ENCODE results near the gene WDFY1. TPM values are rescaled to one million over a fixed set of nuclear protein-coding genes. Genes with fewer than 3 reads are reported as not detected.

The WDFY1 gene
- total RNA-seq, 2 experiments from 2014 or later, result 41.1 to 41.5 TPM

DNA sequence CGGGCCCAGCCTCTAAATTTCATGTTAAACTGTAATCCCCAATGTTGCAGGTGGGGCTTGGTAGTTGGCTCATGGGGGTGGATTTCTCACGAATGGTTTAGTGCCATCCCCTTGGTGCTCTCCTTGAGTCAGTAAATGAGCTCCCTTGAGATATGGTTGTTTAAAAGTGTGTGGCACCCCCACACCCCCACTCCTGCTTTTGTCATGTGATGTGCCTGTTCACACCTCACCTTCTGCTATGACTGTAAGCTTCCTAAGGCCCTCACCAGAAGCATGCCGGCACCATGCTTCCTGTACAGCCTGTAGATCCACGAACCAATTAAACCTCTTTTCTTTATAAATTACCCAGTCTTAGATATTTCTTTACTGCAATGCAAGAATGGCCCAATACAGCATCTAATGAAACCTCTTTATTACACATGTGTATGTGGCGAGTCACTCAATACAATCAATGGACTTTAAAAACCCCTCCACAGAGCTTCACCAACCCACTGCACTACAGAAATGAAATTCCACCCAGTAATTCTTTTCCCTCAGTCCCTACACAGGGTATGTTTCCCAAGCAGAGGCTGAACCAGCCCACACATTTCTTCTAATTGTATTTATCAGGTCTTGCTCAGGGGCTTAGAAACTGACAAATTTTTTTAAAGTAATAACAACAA, 47.3 kb downstream of the WDFY1 start:
- no peaks in the 10 kb centered on the region for H3K27me3 ChIP-seq (ENCODE audit: control insufficient read depth in 1 of 2, insufficient read depth in 2 of 2, low read length in 2 of 2)
- ChIA-PET CTCF (interaction anchor here (0.6 to 0.7 kb wide), 2 partner anchors 16 to 26 kb away, joined by 3 read pairs; no protein-coding TSS in a partner anchor), POLR2A (no interaction called here)
- H3K9me3 ChIP-seq (ENCODE audit: control insufficient read depth in 1 of 2, insufficient read depth in 1 of 2, low read length in 2 of 2), result no peaks in the 10 kb centered on the region
- no peak overlapping the region for H3K4me3 Mint-ChIP-seq
- ATAC-seq (ENCODE audit: poor library complexity), result no peak
- H3K27ac ChIP-seq (ENCODE audit: low read depth in 1 of 2, low read length in 2 of 2), result no peak overlapping the region
- no peaks in the 10 kb centered on the region for H3K27me3 Mint-ChIP-seq
- intact Hi-C loops (cut with DNase I, micrococcal nuclease), result no loop called here
- peaks cover 62% of the 10 kb centered on the region for H3K36me3 ChIP-seq (ENCODE audit: insufficient read depth, low read length)
- no peak for DNase-seq
- no peaks in the 10 kb centered on the region for H3K9me3 Mint-ChIP-seq
- TF ChIP-seq CTCF (IDR thresholded peaks at IDR 0.05), result no peak
- peaks cover 82% of the 10 kb centered on the region for H3K36me3 Mint-ChIP-seq (ENCODE audit: low read depth)
- H3K27ac Mint-ChIP-seq, result no peak overlapping the region
- peaks cover 2% of the 10 kb centered on the region for H3K4me1 ChIP-seq (ENCODE audit: insufficient read depth, low read length)
- H3K4me1 Mint-ChIP-seq (ENCODE audit: low read depth), result no peaks in the 10 kb centered on the region
- H3K4me3 ChIP-seq (ENCODE audit: low read length), result no peak overlapping the region

DNA sequence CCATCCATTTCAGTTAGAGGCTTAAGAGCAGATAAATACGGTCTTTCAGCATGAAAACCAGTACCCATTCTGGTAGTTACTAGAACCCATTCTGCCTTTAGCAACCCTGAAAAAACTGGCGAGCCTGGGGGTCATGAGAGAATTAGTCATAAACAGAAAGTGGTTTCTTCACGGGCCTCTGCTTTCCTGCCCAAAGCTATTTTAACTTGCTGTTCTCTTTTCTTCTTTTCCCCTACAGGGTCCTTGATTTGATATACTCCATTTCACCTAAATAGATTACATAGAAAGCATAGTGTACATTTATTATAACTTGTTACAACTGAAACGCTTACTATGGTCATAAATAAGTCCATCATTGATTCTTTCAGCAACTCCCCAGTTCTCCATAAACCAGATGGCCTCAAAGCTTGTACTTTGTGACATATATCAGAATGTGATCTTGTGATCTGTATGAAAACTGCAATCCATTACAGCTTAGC, 48.3 kb downstream of the WDFY1 start:
- TF ChIP-seq CTCF (IDR thresholded peaks at IDR 0.05), result no peak
- Mint-ChIP-seq H3K27ac (peak overlapping the region; percentile 7), H3K27me3 (no peaks in the 10 kb centered on the region), H3K4me1 (ENCODE audit: low read depth) (no peaks in the 10 kb centered on the region), H3K36me3 (ENCODE audit: low read depth) (peaks cover 84% of the 10 kb centered on the region), H3K9me3 (no peaks in the 10 kb centered on the region), H3K4me3 (no peak overlapping the region)
- H3K27ac ChIP-seq (ENCODE audit: low read depth in 1 of 2, low read length in 2 of 2), result no peak overlapping the region
- DNase-seq (peak in 3 of 14 experiments; percentile 9 to 51 (median 39)), ATAC-seq (ENCODE audit: poor library complexity) (no peak)
- CTCF ChIA-PET, result interaction anchor here (0.7 kb wide), 1 partner anchor 15 kb away, joined by 3 read pairs; no protein-coding TSS in a partner anchor
- POLR2A ChIA-PET, result no interaction called here
- intact Hi-C loops (cut with DNase I, micrococcal nuclease), result no loop called here
- no peaks in the 10 kb centered on the region for H3K9me3 ChIP-seq (ENCODE audit: control insufficient read depth in 1 of 2, insufficient read depth in 1 of 2, low read length in 2 of 2)
- H3K4me1 ChIP-seq (ENCODE audit: insufficient read depth, low read length), result peaks cover 2% of the 10 kb centered on the region
- peaks cover 66% of the 10 kb centered on the region for H3K36me3 ChIP-seq (ENCODE audit: insufficient read depth, low read length)
- no peaks in the 10 kb centered on the region for H3K27me3 ChIP-seq (ENCODE audit: control insufficient read depth in 1 of 2, insufficient read depth in 2 of 2, low read length in 2 of 2)
- H3K4me3 ChIP-seq (ENCODE audit: low read length), result no peak overlapping the region

GRCh38 chr2:223894968-223895367, 50.2 kb downstream of the WDFY1 start:
- CTCF ChIA-PET, result no interaction called here
- peaks cover 2% of the 10 kb centered on the region for H3K4me1 ChIP-seq (ENCODE audit: insufficient read depth, low read length)

More at GRCh38 chr2:223894968-223895367, 50.2 kb downstream of the WDFY1 start:
- no peak for DNase-seq
- H3K4me3 Mint-ChIP-seq, result no peak overlapping the region
- H3K27me3 Mint-ChIP-seq, result no peaks in the 10 kb centered on the region
- ATAC-seq (ENCODE audit: poor library complexity), result no peak
- Histone ChIP-seq H3K9me3 (ENCODE audit: control insufficient read depth in 1 of 2, insufficient read depth in 1 of 2, low read length in 2 of 2) (no peaks in the 10 kb centered on the region), H3K4me3 (ENCODE audit: low read length) (no peak overlapping the region), H3K27me3 (ENCODE audit: control insufficient read depth in 1 of 2, insufficient read depth in 2 of 2, low read length in 2 of 2) (no peaks in the 10 kb centered on the region), H3K36me3 (ENCODE audit: insufficient read depth, low read length) (peaks cover 50% of the 10 kb centered on the region), H3K27ac (ENCODE audit: low read depth in 1 of 2, low read length in 2 of 2) (no peak overlapping the region)
- H3K9me3 Mint-ChIP-seq, result no peaks in the 10 kb centered on the region
- POLR2A ChIA-PET, result interaction anchor here (0.7 kb wide), 1 partner anchor 17 kb away, joined by 3 read pairs; no protein-coding TSS in a partner anchor
- no peaks in the 10 kb centered on the region for H3K4me1 Mint-ChIP-seq (ENCODE audit: low read depth)
- intact Hi-C loops (cut with DNase I, micrococcal nuclease), result no loop called here
- TF ChIP-seq CTCF (IDR thresholded peaks at IDR 0.05), result no peak
- H3K27ac Mint-ChIP-seq, result no peak overlapping the region
- H3K36me3 Mint-ChIP-seq (ENCODE audit: low read depth), result peaks cover 77% of the 10 kb centered on the region

Data from CD4-positive, alpha-beta T cell (primary cell).